IMR-90 (cell line): ENCODE results near the gene UNC5A. TPM values are rescaled to one million over a fixed set of nuclear protein-coding genes. Genes with fewer than 3 reads are reported as not detected.

Experiments
- ATAC-seq: fragments of 200-7000 bp; cut with Tn5 transposase; 2 replicates; pipeline ENCODE4 v1.9.1; 2020; ENCODE audit warnings: low read depth, mild to moderate bottlenecking, moderate library complexity
- BruUV-seq: library from RNA; stranded (reverse); fragments of 400-500 nt; replicated peaks from 2 replicates; lab custom pipeline; 2021; lab: Mats Ljungman, UMichigan
- CTCF ChIA-PET: fragments of 300-600 bp; formaldehyde crosslinking; extraction: SDS; loops from one replicate; lab custom pipeline; 2021; ENCODE audit warnings: antibody characterized with exemption; lab: Yijun Ruan, JAX
- POLR2A ChIA-PET: fragments of 300-600 bp; sonication (Branson Sonifier 250); formaldehyde crosslinking; loops from one replicate; lab custom pipeline; 2022; ENCODE audit warnings: antibody characterized with exemption; ENCODE audit not compliant: unreplicated experiment; lab: Charles Lee
- DNase-seq: peaks from one replicate; pipeline ENCODE4 v3.0.0; 2013
- H2AFZ ChIP-seq: replicated peaks from 2 replicates; pipeline ENCODE3; 2013; ENCODE audit warnings: low read length, mild to moderate bottlenecking; ENCODE audit not compliant: poor library complexity
- H2AK5ac ChIP-seq: 2 replicates; pipeline ENCODE4 v1.6.1; 2013; ENCODE audit warnings: low read depth, low read length, inconsistent platforms
- H2AK9ac ChIP-seq: replicated peaks from 2 replicates; pipeline ENCODE3; 2013; ENCODE audit warnings: mild to moderate bottlenecking, low read depth, low read length, moderate library complexity; ENCODE audit not compliant: poor library complexity
- H2BK120ac ChIP-seq: 2 replicates; pipeline ENCODE4 v1.6.1; 2013; ENCODE audit warnings: low read depth, low read length, inconsistent platforms
- H2BK15ac ChIP-seq: 3 replicates; pipeline ENCODE4 v1.6.1; 2013; ENCODE audit warnings: low read depth, low read length, inconsistent platforms
- H2BK20ac ChIP-seq: 2 replicates; pipeline ENCODE4 v1.6.1; 2013; ENCODE audit warnings: low read depth, mild to moderate bottlenecking, inconsistent platforms, low read length, moderate library complexity
- H2BK5ac ChIP-seq: 2 replicates; pipeline ENCODE4 v1.6.1; 2013; ENCODE audit warnings: mild to moderate bottlenecking, low read depth, low read length, inconsistent platforms; ENCODE audit not compliant: poor library complexity, severe bottlenecking
- H3K14ac ChIP-seq: replicated peaks from 2 replicates; pipeline ENCODE4 v1.6.1; 2013; ENCODE audit warnings: low read depth, low read length, inconsistent platforms
- H3K18ac ChIP-seq: 2 replicates; pipeline ENCODE4 v1.6.1; 2013; ENCODE audit warnings: low read depth, low read length, control low read depth
- H3K23ac ChIP-seq: 2 replicates; pipeline ENCODE4 v1.6.1; 2013; ENCODE audit warnings: low read depth, low read length, inconsistent platforms
- H3K27ac ChIP-seq: 2 replicates; pipeline ENCODE4 v1.5.1; 2013; ENCODE audit warnings: mild to moderate bottlenecking, control low read depth, low read length; ENCODE audit not compliant: insufficient read depth
- H3K27me3 ChIP-seq: 2 replicates; pipeline ENCODE4 v1.6.1; 2013; ENCODE audit warnings: low read length; ENCODE audit not compliant: control insufficient read depth, insufficient read depth
- H3K36me3 ChIP-seq: 2 replicates; pipeline ENCODE4 v1.6.1; 2013; ENCODE audit warnings: low read length, mixed read lengths; ENCODE audit not compliant: control insufficient read depth, insufficient read depth
- H3K4ac ChIP-seq: 2 replicates; pipeline ENCODE4 v1.6.1; 2013; ENCODE audit warnings: low read depth, low read length, inconsistent platforms
- H3K4me1 ChIP-seq: 2 replicates; pipeline ENCODE4 v1.6.1; 2013; ENCODE audit warnings: low read length, mixed read lengths; ENCODE audit not compliant: control insufficient read depth, insufficient read depth
- H3K4me2 ChIP-seq: 2 replicates; pipeline ENCODE4 v1.6.1; 2013; ENCODE audit warnings: low read depth, mild to moderate bottlenecking, control low read depth, low read length, moderate library complexity
- H3K4me3 ChIP-seq: 2 replicates; pipeline ENCODE4 v1.5.1; 2013; ENCODE audit warnings: low read depth, mild to moderate bottlenecking, control low read depth, low read length, moderate library complexity; ENCODE audit not compliant: insufficient read depth
- H3K56ac ChIP-seq: 2 replicates; pipeline ENCODE4 v1.6.1; 2013; ENCODE audit warnings: low read length, inconsistent platforms; ENCODE audit not compliant: insufficient read depth; ENCODE audit errors: extremely low read depth
- H3K79me1 ChIP-seq, 2 experiments: 2 replicates each; pipeline ENCODE4 v1.6.1; 2013; ENCODE audit warnings: low read length in 2 of 2, inconsistent platforms in 1 of 2, low read depth in 1 of 2
- H3K9ac ChIP-seq: 2 replicates; pipeline ENCODE4 v1.6.1; 2013; ENCODE audit warnings: low read depth, low read length, control low read depth
- H3K9me1 ChIP-seq: 2 replicates; pipeline ENCODE4 v1.6.1; 2013; ENCODE audit warnings: low read length, inconsistent platforms; ENCODE audit not compliant: insufficient read depth
- H3K9me3 ChIP-seq: 2 replicates; pipeline ENCODE4 v1.6.1; 2013; ENCODE audit warnings: low read length; ENCODE audit not compliant: control insufficient read depth, insufficient read depth
- H4K20me1 ChIP-seq: 2 replicates; pipeline ENCODE4 v1.6.1; 2013; ENCODE audit warnings: low read length, inconsistent platforms; ENCODE audit not compliant: insufficient read depth
- H4K5ac ChIP-seq: 2 replicates; pipeline ENCODE4 v1.6.1; 2013; ENCODE audit warnings: mild to moderate bottlenecking, low read depth, low read length, control low read depth
- H4K8ac ChIP-seq, 2 experiments: 2 replicates each; pipeline ENCODE4 v1.6.1; 2013; ENCODE audit warnings: low read depth in 2 of 2, low read length in 2 of 2, control low read depth in 1 of 2, inconsistent platforms in 1 of 2
- H4K91ac ChIP-seq: 2 replicates; pipeline ENCODE4 v1.6.1; 2013; ENCODE audit warnings: low read depth, low read length, inconsistent platforms; ENCODE audit not compliant: insufficient read depth
- BHLHE40 ChIP-seq: fragments of 150-350 bp; IDR thresholded peaks from 2 replicates; pipeline ENCODE4 v1.6.1; 2016; ENCODE audit warnings: mild to moderate bottlenecking, low read depth, low read length
- CEBPB ChIP-seq: IDR thresholded peaks from 2 replicates; pipeline ENCODE4 v1.6.1; 2012; ENCODE audit warnings: low read depth, low read length, improper control_type of control experiment
- CHD1 ChIP-seq: IDR thresholded peaks from 2 replicates; pipeline ENCODE4 v1.6.1; 2012; ENCODE audit warnings: low read depth, low read length, improper control_type of control experiment
- FOS ChIP-seq: fragments of 150-350 bp; IDR thresholded peaks from 2 replicates; pipeline ENCODE4 v1.6.1; 2016; ENCODE audit warnings: low read depth, low read length
- MAFK ChIP-seq: IDR thresholded peaks from 2 replicates; pipeline ENCODE4 v1.6.1; 2012; ENCODE audit warnings: low read depth, low read length, improper control_type of control experiment
- MAZ ChIP-seq: IDR thresholded peaks from 2 replicates; pipeline ENCODE4 v1.6.1; 2012; ENCODE audit warnings: low read depth, mild to moderate bottlenecking, low read length, improper control_type of control experiment, moderate library complexity, borderline replicate concordance
- MXI1 ChIP-seq: IDR thresholded peaks from 2 replicates; pipeline ENCODE4 v1.6.1; 2012; ENCODE audit warnings: low read depth, mild to moderate bottlenecking, low read length, moderate library complexity, borderline replicate concordance
- NFE2L2 ChIP-seq: fragments of 150-350 bp; IDR thresholded peaks from 2 replicates; pipeline ENCODE4 v1.6.1; 2016; ENCODE audit warnings: low read depth, mild to moderate bottlenecking, low read length
- POLR2A ChIP-seq: IDR thresholded peaks from 2 replicates; pipeline ENCODE4 v1.6.1; 2012; ENCODE audit warnings: mild to moderate bottlenecking, low read depth, low read length
- RAD21 ChIP-seq: IDR thresholded peaks from 2 replicates; pipeline ENCODE4 v1.6.1; 2012; ENCODE audit warnings: low read length, improper control_type of control experiment
- RCOR1 ChIP-seq: IDR thresholded peaks from 2 replicates; pipeline ENCODE4 v1.6.1; 2012; ENCODE audit warnings: mild to moderate bottlenecking, low read length, improper control_type of control experiment; ENCODE audit not compliant: insufficient replicate concordance
- RFX5 ChIP-seq: IDR thresholded peaks from 2 replicates; pipeline ENCODE4 v1.8.0; 2012; ENCODE audit warnings: low read depth, mild to moderate bottlenecking, low read length, moderate library complexity
- SMC3 ChIP-seq: fragments of 150-350 bp; IDR thresholded peaks from 2 replicates; pipeline ENCODE4 v1.6.1; 2016; ENCODE audit warnings: low read depth, mild to moderate bottlenecking, antibody characterized with exemption, low read length, moderate library complexity
- USF2 ChIP-seq: fragments of 150-350 bp; IDR thresholded peaks from 2 replicates; pipeline ENCODE4 v1.6.1; 2017; ENCODE audit warnings: mild to moderate bottlenecking, antibody characterized with exemption, low read length, low read depth
- WGBS, 2 experiments: methylation state at CpG; one replicate each; pipeline versions ENCODE4 v1.1.5 to v1.1.7; 2013; ENCODE audit warnings: missing lambda C conversion rate in 2 of 2; ENCODE audit not compliant: insufficient read length in 1 of 2; ENCODE audit errors: extremely low coverage in 2 of 2; 5-methylcytosine and 5-hydroxymethylcytosine counted together
- dilution Hi-C: fragments of 300-500 bp; cut with HindIII; formaldehyde crosslinking; loops from one replicate; pipeline ENCODE4 v1.14.3; 2018; ENCODE audit warnings: low sequenced_read_pairs; ENCODE audit not compliant: unreplicated experiment
- in situ Hi-C: fragments of 300-500 bp; cut with MboI; formaldehyde crosslinking; loops from 3 replicates; pipeline ENCODE4 v1.14.3; 2019; ENCODE audit warnings: low sequenced_read_pairs, inconsistent platforms, mixed read lengths
- intact Hi-C: fragments of 100-400 bp; cut with micrococcal nuclease; formaldehyde crosslinking; loops from 2 replicates; pipeline ENCODE4 v1.10.0; 2022
- polyA plus RNA-seq, 3 experiments: library from polyadenylated mRNA; depleted of rRNA; stranded (reverse); fragments of >200 nt; gene quantifications; 2 replicates each; pipeline ENCODE4 v1.2.3, GENCODE V29; 2012; ENCODE audit warnings: low replicate concordance in 1 of 3
- total RNA-seq: library from RNA; depleted of rRNA; stranded (reverse); fragments of >200 nt; gene quantifications from 2 replicates; pipeline ENCODE4 v1.2.3, GENCODE V29; 2012
- TF ChIP-seq, protein P1 (sequence below): fragments of 150-350 bp; IDR thresholded peaks from 2 replicates; pipeline ENCODE4 v1.6.1; 2016; ENCODE audit warnings: low read depth, mild to moderate bottlenecking, low read length, moderate library complexity, borderline replicate concordance

UNC5A gene
- total and polyA plus RNA-seq, 2 of the 4 experiments (the other 2 are of a cell fraction) = not detected

- Histone ChIP-seq H3K56ac (no peak overlapping the region), H3K14ac (no peak overlapping the region), H2BK120ac (no peak overlapping the region), H3K4ac (no peak overlapping the region), H3K18ac (no peak overlapping the region), H3K27ac (no peak overlapping the region), H3K4me2 (no peak overlapping the region), H2AFZ (no peak overlapping the region), H3K27me3 (peaks cover 23% of the 10 kb centered on the region), H4K8ac (no peak overlapping the region), H3K9me3 (0 out of 2 replicates have a peak, but pooled peaks cover 3% of the 10 kb centered on the region), H2AK9ac (no peak overlapping the region), H4K20me1 (no peaks in the 10 kb centered on the region), H3K9me1 (no peaks in the 10 kb centered on the region), H3K79me1 (no peaks in the 10 kb centered on the region), H3K9ac (no peak overlapping the region), H3K36me3 (no peaks in the 10 kb centered on the region), H4K5ac (no peak overlapping the region), H3K23ac (no peak overlapping the region), H2BK20ac (no peak overlapping the region), H2BK15ac (no peak overlapping the region), H4K91ac (no peak overlapping the region), H2AK5ac (no peak overlapping the region), H2BK5ac (no peak overlapping the region), H3K4me1 (no peaks in the 10 kb centered on the region), H3K4me3 (no peak overlapping the region)
- in situ Hi-C loops (no loop called here), intact Hi-C loops (no loop called here), dilution Hi-C loops (no loop called here)
- POLR2A ChIA-PET = no interaction called here
- DNase-seq (no peak), ATAC-seq (no peak)
- CTCF ChIA-PET = no interaction called here
- BruUV-seq = no TSS peak
- WGBS, 2 experiments = no CpG with 5 or more reads among the region's 8 CpGs
- TF ChIP-seq RFX5 = no peak
- TF ChIP-seq BHLHE40 = no peak
- no peak for TF ChIP-seq SMC3
- TF ChIP-seq MAZ = no peak
- TF ChIP-seq CHD1 = no peak
- no peak for TF ChIP-seq MAFK
- no peak for TF ChIP-seq NFE2L2
- no peak for TF ChIP-seq RAD21
- TF ChIP-seq, protein P1, sequence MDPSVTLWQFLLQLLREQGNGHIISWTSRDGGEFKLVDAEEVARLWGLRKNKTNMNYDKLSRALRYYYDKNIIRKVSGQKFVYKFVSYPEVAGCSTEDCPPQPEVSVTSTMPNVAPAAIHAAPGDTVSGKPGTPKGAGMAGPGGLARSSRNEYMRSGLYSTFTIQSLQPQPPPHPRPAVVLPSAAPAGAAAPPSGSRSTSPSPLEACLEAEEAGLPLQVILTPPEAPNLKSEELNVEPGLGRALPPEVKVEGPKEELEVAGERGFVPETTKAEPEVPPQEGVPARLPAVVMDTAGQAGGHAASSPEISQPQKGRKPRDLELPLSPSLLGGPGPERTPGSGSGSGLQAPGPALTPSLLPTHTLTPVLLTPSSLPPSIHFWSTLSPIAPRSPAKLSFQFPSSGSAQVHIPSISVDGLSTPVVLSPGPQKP = no peak
- no peak for TF ChIP-seq RCOR1
- TF ChIP-seq CEBPB = no peak
- TF ChIP-seq USF2 = no peak
- no peak for TF ChIP-seq FOS
- TF ChIP-seq MXI1 = no peak
- no peak for TF ChIP-seq POLR2A
Observed at GRCh38 chr5:176770431-176770830, 39.9 kb upstream of the UNC5A start.
